Left ventricle myocardium inferior (tissue), 1 donor: ENCODE results near the gene ACSM5. TPM values are rescaled to one million over a fixed set of nuclear protein-coding genes. Genes with fewer than 3 reads are reported as not detected.
A peak's percentile ranks its signal among the peaks of the same experiment; 100 is the strongest.
"Not testable (repeated sequence)": the region's sequence is repeated elsewhere in the genome, so short reads cannot be mapped to it uniquely, and the experiment has no call there.

Experiments used
- DNase-seq: peaks from one replicate; pipeline ENCODE4 v3.0.0-alpha.2; 2020
- H3K27ac ChIP-seq: fragments of 200-600 bp; replicated peaks from 2 replicates; pipeline ENCODE4 v1.8.0; 2021
- H3K27me3 ChIP-seq: fragments of 200-600 bp; 2 replicates; pipeline ENCODE4 v1.8.0; 2021; ENCODE audit warnings: low read depth
- H3K36me3 ChIP-seq: fragments of 200-600 bp; 2 replicates; pipeline ENCODE4 v1.8.0; 2021
- H3K4me1 ChIP-seq: fragments of 200-600 bp; 2 replicates; pipeline ENCODE4 v1.8.0; 2021
- H3K4me3 ChIP-seq: fragments of 200-600 bp; 2 replicates; pipeline ENCODE4 v1.8.0; 2021; ENCODE audit warnings: mild to moderate bottlenecking, moderate library complexity
- H3K9me3 ChIP-seq: fragments of 200-600 bp; replicated peaks from 2 replicates; pipeline ENCODE4 v1.8.0; 2021
- CTCF ChIP-seq: fragments of 200-600 bp; IDR thresholded peaks from 2 replicates; pipeline ENCODE4 v1.8.0; 2021; ENCODE audit warnings: antibody characterized with exemption, mild to moderate bottlenecking, borderline replicate concordance
- intact Hi-C: fragments of 100-400 bp; cut with micrococcal nuclease; formaldehyde crosslinking; loops from one replicate; pipeline ENCODE4 v1.11.0; 2022
- total RNA-seq: library from RNA; stranded (reverse); fragmentation: NEBNext Ultra II Directional; extraction: Animal tissue kit (Norgen Biotek cat#: 25700); gene quantifications from one replicate; pipeline ENCODE4 v1.2.1, GENCODE V29; 2021
- donor health status: DM: no; HTN: yes; CAD: no; lungs with severe emphysema.

ACSM5 gene
- total RNA-seq, 1 donor from 2014 or later, result 1.6 TPM

- intact Hi-C loops, result no loop called here
- no peaks in the 10 kb centered on the region for H3K9me3 ChIP-seq
- H3K4me1 ChIP-seq, result no peaks in the 10 kb centered on the region
- H3K4me3 ChIP-seq, result no peak overlapping the region
- no peak overlapping the region for H3K27ac ChIP-seq
- TF ChIP-seq CTCF, result no peak
- no peaks in the 10 kb centered on the region for H3K27me3 ChIP-seq
- DNase-seq, result no peak
- no peaks in the 10 kb centered on the region for H3K36me3 ChIP-seq
These were observed 21.6 kb downstream of the ACSM5 start for GRCh38 chr16:20430948-20431347.

GRCh38 chr16:20438950-20439349 lies 29.6 kb downstream of the ACSM5 start:
- H3K36me3 ChIP-seq, H3K4me1 ChIP-seq, DNase-seq, H3K4me3 ChIP-seq, H3K27me3 ChIP-seq, intact Hi-C loops, H3K27ac ChIP-seq, H3K9me3 ChIP-seq: not testable (repeated sequence)

GRCh38 chr16:20439820-20440231 lies 30.5 kb downstream of the ACSM5 start:
- H3K9me3 ChIP-seq, H3K4me3 ChIP-seq, intact Hi-C loops, H3K36me3 ChIP-seq, H3K27me3 ChIP-seq, H3K4me1 ChIP-seq, DNase-seq: not testable (repeated sequence)
- H3K27ac ChIP-seq, result peak overlapping the region; percentile 67

- H3K36me3 ChIP-seq, intact Hi-C loops, H3K27me3 ChIP-seq, DNase-seq, H3K4me1 ChIP-seq, H3K4me3 ChIP-seq, H3K9me3 ChIP-seq: not testable (repeated sequence)
- H3K27ac ChIP-seq, result peak overlapping the region; percentile 48
These were observed 31.4 kb downstream of the ACSM5 start for GRCh38 chr16:20440731-20441130.

- Histone ChIP-seq H3K27me3 (no peaks in the 10 kb centered on the region), H3K4me3 (no peak overlapping the region), H3K9me3 (no peaks in the 10 kb centered on the region), H3K27ac (no peak overlapping the region), H3K36me3 (no peaks in the 10 kb centered on the region), H3K4me1 (peaks cover 3% of the 10 kb centered on the region)
- intact Hi-C loops, result no loop called here
- DNase-seq, result no peak
- TF ChIP-seq CTCF, result no peak
These were observed 31.9 kb downstream of the ACSM5 start for GRCh38 chr16:20441191-20441590.

- H3K4me3 ChIP-seq, H3K27me3 ChIP-seq, H3K9me3 ChIP-seq, DNase-seq, H3K36me3 ChIP-seq, H3K4me1 ChIP-seq, H3K27ac ChIP-seq, intact Hi-C loops: not testable (repeated sequence)
These were observed 32.5 kb downstream of the ACSM5 start for GRCh38 chr16:20441859-20442258.

- H3K4me1 ChIP-seq, H3K27ac ChIP-seq, H3K9me3 ChIP-seq, DNase-seq, H3K36me3 ChIP-seq, H3K27me3 ChIP-seq, H3K4me3 ChIP-seq, intact Hi-C loops: not testable (repeated sequence)
These were observed 37.5 kb downstream of the ACSM5 start for GRCh38 chr16:20446652-20447393.

GRCh38 chr16:20451364-20451763 lies 42.0 kb downstream of the ACSM5 start, which contains the start of gene ACSM2A:
Gene ACSM2A, plus strand, starts transcription at chr16:20451521. Its CDS starts 8,594 bp downstream, at chr16:20460115.
- H3K4me1 ChIP-seq, intact Hi-C loops, H3K9me3 ChIP-seq, DNase-seq, H3K4me3 ChIP-seq, H3K36me3 ChIP-seq, H3K27ac ChIP-seq, H3K27me3 ChIP-seq: not testable (repeated sequence)

- H3K36me3 ChIP-seq, H3K4me3 ChIP-seq, DNase-seq, intact Hi-C loops, H3K27me3 ChIP-seq, H3K27ac ChIP-seq, H3K9me3 ChIP-seq, H3K4me1 ChIP-seq: not testable (repeated sequence)
These were observed 44.3 kb downstream of the ACSM5 start for GRCh38 chr16:20453633-20454032.

- H3K36me3 ChIP-seq, H3K27ac ChIP-seq, DNase-seq, H3K4me1 ChIP-seq, H3K27me3 ChIP-seq, intact Hi-C loops, H3K9me3 ChIP-seq, H3K4me3 ChIP-seq: not testable (repeated sequence)
These were observed 49.9 kb downstream of the ACSM5 start for GRCh38 chr16:20459227-20459626.

- H3K27me3 ChIP-seq, H3K9me3 ChIP-seq, H3K4me3 ChIP-seq, DNase-seq, intact Hi-C loops, H3K4me1 ChIP-seq, H3K27ac ChIP-seq, H3K36me3 ChIP-seq: not testable (repeated sequence)
These were observed 51.0 kb downstream of the ACSM5 start for GRCh38 chr16:20460313-20460712.

GRCh38 chr16:20468954-20469353 lies 59.6 kb downstream of the ACSM5 start:
- intact Hi-C loops, H3K4me1 ChIP-seq, H3K27ac ChIP-seq, DNase-seq, H3K27me3 ChIP-seq, H3K4me3 ChIP-seq, H3K9me3 ChIP-seq, H3K36me3 ChIP-seq: not testable (repeated sequence)
